CD4-positive, alpha-beta T cell treated with Interleukin-1 beta for 1 hour (primary cell): ENCODE results near the gene C7orf57.
"Not testable (repeated sequence)": the region's sequence is repeated elsewhere in the genome, so short reads cannot be mapped to it uniquely, and the experiment has no call there.

Experiments
- DNase-seq, 2 donors: peaks; one replicate each; pipeline ENCODE4 v3.0.0-alpha.2; 2020 to 2022

Gene C7orf57

DNA sequence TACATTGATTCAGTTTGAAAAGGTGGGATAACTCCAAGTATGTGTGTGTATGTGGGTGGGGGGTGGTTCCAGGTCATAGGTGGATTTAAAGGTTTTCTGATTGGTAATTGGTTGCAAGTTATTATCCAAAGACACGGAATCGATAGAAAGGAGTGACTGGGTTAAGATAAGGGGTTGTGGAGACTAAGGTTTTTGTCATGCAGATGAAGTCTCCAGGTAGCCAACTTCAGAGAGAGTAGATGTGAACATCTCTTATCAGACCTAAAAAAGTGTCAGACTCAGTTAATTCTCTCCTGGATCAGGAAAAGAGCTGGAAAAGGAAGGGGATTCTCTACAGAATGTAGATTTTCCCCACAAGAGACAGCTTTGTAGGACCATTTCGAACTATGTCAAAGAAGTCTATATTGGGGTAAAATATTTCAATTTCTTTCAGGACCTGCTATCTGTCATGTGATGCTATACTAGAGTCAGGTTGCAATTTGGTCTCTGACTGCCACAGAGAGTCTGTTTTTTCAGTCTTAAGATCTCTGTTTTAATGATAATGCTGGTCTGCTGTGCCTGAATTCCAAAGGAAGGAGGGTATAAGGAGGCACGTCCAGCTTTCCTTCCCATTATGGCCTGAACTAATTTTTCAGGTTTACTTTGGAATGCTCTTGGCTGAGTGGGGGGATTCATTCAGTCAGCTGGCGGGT, 3.6 kb downstream of the C7orf57 start:
- DNase-seq, result no peak

DNA sequence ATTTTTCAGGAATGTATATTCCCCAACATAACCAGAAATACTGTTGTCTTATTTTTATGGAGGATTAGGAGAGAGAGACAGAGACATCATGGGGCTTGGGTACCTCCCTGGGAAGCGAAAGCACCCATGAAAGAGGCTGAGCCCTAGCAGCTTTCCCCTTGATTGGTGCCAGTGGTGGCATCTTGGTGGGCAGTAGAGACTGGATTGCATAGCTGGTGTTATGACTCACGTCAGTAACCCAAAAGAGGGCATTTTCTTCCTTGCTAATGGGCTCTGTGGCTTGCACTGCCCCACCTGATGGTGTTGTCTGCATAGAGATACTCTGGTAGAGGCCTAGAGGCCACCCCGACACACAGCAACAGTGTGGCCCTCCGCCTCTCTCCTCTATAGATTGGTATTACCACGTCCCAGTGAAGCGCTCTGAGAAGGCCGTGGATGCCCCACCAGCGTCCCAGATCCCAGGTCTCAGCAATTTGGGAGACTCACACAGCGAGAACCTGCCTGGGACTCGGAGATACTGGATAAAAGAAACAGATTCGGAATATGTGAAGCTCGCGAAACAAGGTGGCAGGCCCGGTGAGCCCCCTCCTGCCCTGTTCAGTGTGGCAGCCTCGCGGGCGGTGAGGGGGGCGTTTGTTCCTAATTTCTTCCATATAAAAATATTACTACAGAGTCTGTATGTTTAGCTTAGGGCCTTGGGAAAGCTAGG, 5.8 kb downstream of the C7orf57 start:
- no peak for DNase-seq

DNA sequence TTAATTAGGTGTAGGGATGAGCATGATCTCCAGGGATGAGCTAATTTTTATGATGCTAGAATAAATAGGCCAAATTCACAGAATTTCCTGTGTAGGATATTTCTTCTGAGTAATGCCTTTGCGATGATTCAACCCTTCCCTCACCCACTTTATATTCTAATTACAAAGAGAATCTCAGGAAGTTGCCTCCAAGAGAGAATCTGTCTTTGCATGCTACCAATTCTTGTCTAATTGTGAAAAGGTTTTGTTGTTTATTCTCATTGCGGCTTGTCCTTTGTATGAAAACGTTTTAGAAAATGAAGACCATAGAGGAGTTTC, 6.3 kb downstream of the C7orf57 start:
- DNase-seq, result no peak

DNA sequence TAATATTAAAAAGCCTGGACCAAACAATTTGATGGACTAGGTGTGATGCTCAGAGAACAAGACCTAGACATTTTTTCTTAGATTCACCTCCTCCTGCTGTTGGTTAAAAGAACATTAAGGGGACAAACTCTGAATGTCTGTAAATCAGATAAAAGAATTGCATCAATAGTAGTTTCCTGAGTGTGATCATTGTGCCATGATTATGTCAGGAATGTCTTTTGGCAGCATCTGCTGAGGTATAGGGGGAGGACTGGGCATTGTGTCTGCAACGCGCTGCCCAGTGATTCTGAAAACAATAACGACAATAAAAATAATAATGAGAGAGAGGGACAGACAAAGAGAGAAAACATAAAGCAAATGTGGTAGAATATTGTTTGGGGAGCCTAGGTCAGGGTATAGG, 6.9 kb downstream of the C7orf57 start:
- no peak for DNase-seq

DNA sequence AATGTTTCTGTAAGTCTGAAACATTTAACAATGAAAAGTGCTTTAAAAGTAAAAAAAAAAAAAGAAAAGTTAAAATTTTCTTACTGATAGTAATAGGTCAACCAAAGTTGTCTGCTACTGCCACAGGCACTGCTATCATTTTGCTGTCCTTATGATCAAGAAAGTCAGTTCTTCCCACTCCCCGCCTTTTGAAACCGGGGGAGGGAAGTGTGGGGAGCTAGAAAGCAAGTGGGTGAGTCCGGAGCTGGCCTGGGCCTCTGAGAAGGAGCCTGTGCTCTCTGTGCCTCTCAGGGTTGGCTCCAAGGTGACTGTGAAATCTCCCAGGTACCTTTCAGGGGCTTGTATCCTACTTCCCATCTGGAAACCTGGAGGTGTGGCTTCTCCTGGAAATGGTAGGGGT, 7.3 kb downstream of the C7orf57 start:
- DNase-seq, result no peak

DNA sequence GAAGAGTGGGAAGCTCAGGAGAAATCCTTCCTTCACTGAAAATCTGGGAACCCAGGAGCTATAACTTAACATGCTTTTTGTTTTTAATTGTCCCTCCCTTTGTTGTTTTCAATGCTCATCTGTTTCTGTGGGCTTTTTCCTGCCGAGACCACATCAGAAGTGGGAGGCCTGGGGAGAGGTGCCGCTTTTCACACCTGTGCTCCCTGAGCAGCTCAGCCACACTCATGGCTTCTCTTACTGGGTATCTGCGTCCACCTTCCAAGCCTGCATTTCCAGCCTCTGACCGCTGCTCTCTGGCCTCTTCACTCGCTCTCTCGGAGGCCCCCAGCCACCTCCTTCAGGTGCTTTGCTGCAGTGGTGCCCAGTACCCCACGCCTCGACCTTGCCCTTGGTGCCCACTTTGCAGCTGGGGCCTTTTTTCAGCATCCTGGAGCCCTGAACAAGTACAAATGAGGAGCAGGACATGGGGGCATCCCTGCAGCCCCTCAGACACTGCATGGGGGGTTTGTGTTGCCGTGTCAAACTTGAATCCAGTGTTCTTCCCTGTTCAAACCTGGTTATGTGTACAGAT, 9.9 kb downstream of the C7orf57 start:
- DNase-seq, result peak; percentile 6 to 16

DNA sequence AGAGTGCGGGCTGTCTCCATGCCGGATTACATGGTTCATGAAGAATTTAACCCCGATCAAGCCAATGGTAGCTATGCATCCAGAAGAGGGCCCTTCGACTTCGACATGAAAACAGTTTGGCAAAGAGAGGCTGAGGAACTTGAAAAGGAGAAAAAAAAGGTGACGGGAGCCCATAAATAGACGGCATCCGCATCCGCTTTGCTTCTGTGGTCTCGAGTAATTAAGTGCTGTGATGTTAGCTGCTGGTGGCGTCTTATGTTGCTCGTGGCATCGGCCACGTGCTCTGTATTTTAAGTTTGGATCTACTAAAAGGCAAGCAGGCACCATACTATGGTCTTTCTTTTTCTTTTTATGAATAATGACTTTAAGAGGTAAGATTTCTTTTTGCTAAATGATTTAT, 11.1 kb downstream of the C7orf57 start:
- peak; percentile 31 to 44 for DNase-seq

DNA sequence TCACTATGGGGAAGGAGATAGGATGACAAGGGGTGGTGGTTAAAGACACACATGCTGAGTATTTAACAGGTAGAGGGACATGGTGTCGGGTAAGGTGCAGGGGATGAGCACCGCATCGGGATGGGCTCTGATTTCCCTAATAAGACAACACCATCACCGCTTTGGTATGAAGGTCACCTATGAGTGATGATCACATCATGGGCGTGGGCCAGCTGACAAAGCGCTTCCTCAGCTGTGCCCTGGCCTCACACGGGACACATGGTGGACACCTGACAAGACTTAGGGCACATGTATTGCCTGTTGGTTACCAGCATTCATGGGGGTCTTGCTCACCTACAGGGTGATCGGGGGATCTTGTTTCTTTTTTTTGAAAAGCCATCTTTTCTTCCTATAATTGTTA, 12.8 kb downstream of the C7orf57 start:
- DNase-seq, result no peak

DNA sequence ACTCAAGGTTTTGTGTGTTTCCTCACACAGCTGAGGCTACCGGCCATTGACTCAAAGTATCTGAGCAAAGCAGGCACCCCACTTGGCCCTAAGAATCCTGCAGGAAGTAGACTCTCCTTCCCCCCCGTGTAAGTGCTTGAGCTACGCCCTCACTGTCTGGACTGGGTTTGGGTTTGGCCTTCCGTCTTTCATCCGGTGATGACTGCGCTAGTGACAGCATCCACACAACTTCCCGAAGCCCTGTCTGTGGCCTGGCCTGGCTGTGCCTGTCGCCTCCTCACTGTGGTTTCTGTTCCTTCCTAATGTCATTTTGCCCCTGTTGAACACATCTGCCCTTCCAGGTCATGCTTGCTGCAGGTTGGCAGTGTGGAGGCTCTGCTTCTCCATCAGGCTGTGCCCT, 14.5 kb downstream of the C7orf57 start:
- peak; percentile 8 to 38 for DNase-seq

DNA sequence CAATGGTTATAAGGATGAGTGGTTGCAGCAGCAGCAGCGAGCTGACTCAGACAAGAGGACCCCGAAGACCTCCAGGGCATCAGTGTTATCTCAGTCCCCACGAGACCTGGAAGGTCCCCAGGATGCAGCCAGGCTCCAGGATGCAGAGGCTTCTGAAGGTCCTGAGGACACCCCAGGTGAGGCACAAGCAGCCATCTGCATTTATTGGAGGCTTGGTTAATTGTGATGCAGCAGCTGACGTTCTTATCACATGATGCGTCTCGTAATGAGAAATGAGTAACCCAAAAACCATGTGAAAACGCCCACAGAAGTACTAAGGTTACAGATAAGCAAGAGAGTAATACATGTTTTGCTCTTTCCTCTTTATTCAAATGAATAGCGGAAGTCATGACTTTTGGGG, 17.4 kb downstream of the C7orf57 start:
- peak in 1 of 2 donors; percentile 8 for DNase-seq

DNA sequence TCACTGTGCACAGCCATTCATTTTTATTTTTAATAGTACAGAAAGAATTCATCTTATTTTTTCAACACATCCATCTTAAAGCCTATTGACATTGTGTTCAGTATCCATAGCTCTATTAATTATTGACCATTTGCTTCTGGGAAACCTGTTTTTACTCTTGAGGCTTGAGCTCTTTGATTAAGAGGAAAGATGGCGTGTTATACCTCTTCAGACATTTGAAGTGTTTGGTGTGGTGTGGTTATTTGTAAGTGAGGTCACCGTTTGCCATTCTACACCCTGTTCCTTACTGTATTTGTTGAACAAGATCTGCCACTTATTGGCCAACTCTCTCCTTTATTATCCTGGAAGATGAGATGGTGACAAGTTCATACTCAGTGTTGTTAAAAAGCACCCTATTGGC, 18.4 kb downstream of the C7orf57 start:
- no peak for DNase-seq

DNA sequence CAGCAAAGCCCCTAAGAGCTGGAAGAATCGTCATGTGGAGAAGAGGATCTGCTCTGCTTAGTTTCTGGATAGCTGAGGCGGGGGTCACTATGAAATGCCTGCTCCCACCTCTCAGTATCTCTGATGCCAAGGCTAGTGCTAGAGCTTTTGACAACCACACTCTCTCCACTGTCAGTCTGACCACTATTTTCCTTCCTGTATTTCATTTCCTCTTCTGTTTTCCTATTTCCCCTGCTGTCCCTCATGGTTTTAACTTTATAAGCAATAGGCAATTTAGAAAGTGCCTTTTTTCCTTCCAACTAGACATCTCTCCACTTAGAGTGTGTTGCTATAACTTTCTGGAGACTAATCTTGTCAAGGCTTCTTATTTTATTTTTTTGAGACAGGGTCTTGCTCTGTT, 23.6 kb downstream of the C7orf57 start:
- no peak for DNase-seq

DNA sequence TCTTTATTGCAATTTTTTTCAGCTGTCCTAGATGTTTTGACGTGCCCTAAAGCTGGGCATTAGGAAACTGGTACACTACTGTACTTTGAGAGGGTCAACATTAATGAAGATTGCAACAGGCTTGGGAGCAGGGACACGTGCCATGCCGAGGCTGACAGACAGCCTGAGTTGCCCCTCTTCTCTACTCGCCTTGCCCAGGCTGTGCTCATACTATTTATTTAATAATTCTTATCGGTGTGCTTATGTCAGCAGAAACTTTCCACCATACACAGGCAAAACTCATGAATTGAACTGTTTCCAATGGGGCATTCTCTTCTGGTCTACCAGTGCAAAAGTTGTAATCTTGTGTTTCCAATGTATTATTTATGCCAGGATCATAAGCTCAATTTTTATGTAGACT, 24.4 kb downstream of the C7orf57 start:
- DNase-seq, result no peak

DNA sequence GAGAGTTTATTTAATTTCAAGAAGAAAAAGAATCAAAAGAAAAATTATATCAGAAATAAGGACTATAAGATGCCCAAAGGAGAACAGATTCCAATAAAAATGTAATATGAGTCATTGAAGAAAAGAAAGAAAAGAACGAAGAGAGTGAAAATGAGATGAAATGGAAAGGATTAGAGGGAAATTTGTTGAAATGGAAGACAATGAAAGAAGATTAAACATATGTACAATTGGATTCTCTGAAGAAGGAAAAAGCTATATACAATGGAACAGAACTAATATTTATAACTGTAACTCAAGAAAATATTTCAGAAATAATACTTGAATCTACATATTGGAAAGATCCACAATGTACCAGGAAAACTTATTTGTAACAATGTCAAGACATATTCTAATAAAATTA, 28.6 kb downstream of the C7orf57 start:
- no peak for DNase-seq

DNA sequence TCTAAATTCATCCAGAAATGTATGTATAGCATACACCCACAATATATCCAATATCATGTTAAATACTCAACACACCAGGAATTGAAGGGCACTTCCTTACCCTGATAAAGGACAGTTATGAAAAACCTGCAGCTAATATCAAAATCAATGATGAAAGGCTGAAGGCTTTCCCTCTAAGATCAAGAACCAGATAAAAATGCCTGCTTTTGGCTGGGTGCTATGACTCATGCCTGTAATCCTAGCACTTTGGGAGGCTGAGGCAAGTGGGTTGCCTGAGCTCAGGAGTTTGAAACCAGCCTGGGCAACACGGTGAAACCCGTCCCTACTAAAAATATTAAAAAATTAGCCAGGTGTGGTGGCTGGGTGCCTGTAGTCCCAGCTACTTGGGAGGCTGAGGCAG, 32.1 kb downstream of the C7orf57 start:
- no peak for DNase-seq

DNA sequence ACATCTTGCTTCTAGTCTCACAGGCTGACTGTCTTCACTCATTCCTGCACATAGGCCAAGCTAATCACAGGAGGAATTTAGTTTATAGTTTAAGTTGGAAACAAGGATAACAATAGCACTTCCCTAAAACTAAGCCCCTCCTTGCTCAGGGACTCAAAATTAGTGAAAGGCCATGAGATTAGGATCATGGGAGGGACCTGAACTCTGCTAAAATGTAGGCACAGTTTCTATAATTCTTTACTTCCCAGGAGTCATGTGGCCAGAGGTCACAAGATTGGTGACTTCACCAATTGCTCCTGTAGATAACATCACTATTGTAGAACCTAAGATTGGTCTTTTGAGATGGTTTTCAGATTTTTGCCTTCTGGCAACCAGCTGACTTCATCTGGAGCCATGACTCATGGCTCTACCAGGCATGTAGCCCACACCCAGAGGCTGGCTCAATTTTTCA, 38.9 kb downstream of the C7orf57 start:
- DNase-seq, result no peak

DNA sequence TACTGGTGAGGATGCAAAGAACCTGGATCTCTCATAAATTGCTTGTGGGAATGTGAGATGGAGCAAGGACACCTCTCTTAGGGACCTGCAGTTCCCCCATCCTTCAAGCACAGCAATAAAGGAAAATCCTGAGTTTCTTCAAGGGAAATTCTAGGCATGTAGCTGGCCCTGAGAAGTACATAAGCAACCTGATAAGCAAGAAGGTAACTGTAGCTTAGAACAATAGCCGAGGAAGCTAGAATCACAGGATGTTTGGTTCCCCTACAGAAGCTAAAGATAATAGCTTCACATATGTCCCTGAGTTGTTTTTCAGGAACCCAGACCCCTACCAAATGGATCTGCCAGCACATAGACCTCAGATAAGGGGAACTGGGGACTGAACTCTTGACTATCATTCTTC, 42.1 kb downstream of the C7orf57 start:
- no peak for DNase-seq

DNA sequence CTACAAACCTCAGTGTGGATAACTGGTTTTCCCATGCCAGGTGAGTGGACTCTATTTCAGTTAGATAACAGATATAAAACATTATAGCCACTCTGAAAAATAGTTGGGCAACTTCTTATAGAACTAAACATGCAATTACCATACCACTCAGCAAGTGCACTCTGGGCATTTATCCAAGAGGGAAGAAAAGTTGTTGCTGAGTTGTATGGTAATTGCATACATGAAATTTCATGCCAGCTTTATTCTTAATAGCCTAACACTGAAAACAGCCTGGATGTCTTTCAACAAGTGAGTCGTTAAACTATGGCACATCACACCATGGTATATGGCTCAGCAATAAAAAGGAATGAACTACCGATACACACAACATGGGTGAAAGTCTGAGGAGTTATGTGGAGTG, 43.1 kb downstream of the C7orf57 start:
- DNase-seq, result no peak

DNA sequence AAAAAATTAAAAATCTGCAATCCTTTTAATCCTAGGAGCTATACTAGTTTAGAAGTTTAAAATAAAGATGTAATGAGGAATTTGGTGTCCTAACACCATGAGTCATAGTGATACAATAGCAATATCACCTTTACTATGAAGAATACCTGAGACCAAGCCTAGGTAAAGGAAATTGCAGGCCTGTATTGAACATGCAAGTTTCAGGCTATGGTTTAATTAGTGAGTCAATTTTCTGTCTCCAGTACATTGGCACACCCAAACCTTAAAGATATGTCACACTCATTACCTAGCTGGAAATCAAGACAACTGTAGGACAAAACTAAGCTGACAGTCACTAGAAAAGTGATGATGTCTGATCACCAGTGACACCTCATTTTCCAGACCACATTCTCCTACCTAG, 47.0 kb downstream of the C7orf57 start:
- not testable (repeated sequence) for DNase-seq

DNA sequence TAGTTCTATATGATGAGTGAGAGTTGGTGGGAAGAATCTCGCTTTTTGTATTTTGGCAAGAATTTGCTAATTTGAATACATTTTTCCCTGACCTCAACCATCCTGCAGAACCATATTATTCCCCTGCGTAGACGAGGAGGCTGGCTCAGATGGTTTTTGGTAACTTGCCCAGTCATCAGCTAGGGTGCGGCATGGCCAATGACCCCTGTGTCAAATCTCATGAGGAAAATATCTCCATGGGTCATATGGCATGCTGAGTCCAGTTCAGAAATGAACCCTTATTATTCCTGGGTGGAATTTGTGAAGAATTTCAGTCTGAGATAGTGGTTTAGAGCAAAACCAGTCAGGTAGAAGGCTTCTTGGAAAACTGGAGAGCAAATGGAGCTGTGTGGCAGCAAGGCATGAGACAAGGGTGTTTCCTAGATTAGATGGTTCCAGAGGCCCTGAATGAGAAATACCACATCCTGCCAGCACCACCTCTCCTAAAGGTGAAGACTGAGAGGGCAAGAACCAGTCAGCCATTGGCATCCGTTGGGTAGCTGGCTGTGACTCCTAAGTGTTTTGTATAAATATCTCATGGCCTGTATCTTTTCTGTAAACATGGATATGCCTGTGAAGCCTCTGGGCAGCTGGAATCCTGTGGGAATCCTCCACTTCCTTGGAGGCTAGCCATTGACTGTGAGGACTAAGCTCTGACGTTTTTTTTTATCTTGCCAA, 47.9 kb downstream of the C7orf57 start:
- DNase-seq, result peak in 1 of 2 donors; percentile 27

DNA sequence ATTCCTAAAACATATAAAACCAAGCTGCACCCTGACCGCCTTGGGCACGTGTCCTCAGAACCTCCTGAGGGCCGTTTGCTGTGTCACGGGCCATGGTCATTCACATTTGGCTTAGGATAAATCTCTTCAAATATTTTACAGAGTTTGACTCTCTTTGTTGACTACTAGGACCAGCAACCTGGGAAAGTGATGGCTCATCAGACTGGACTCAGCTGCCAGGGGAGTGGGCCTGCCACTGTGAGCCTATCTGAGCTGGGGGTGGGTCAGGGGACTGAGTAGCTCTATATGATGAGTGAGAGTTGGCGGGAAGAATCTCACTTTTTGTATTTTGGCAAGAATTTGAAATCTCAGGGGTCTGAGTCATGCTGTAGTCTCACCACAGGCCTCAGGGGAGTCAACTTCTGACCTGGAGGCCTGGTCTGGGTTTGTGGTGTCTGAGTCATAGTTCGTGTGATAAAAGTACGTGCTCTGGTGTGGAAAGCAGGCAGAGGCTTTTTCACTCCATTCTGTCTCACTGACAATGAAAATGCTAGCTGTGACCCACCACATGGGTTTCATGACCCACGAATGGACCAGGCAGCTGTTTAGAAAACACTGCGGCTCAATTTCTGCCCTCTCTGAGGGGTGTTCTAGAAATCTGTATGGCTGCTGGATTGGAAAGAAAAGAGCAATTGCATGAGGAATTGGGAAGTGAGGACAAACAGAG, 49.5 kb downstream of the C7orf57 start:
- peak; percentile 73 to 82 for DNase-seq

DNA sequence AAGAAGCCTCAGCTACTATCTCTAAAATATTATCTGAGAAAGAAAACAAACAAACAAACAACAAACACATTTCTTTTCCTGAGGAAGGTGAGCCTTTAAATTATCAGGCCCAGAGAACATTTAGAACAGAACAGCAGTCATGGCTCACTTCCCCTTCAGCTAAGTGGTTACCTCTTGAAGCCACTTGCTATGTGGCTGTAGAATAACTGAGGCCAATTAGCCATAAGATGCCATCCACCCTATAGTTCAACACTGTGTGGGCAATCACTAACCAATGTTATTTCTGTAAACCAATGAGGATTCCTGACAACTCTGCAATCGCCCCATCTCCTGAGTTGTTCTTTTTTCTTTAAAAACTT, 50.1 kb downstream of the C7orf57 start:
- no peak for DNase-seq

DNA sequence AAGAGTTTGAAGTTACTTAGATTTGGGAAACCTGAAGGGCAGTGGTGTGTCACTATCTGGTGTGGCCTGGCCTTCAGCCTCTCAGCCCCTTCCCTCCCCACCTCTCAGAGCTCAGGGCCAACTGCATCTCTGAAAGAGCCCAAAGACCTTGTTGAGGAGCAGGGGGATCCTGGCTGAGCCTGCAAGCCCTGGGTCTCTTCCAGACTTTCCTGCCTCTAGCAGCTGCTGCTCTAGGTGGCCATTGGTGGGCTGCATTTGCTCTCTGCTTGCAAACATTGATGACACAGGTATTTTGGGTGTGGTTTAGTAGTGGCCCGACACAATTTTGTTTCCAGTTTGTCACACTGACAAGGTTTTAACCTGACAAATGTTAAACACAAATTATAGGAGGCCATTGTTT, 50.6 kb downstream of the C7orf57 start:
- DNase-seq, result no peak
